ENCODE measurements around the gene C9. TPM values are rescaled to one million over a fixed set of nuclear protein-coding genes. Genes with fewer than 3 reads are reported as not detected.
A peak's percentile ranks its signal among the peaks of the same experiment; 100 is the strongest.
"Not testable (repeated sequence)": the region's sequence is repeated elsewhere in the genome, so short reads cannot be mapped to it uniquely, and the experiment has no call there.

Gene C9
- total RNA-seq, 1 donor from 2014 or later = not detected

DNA sequence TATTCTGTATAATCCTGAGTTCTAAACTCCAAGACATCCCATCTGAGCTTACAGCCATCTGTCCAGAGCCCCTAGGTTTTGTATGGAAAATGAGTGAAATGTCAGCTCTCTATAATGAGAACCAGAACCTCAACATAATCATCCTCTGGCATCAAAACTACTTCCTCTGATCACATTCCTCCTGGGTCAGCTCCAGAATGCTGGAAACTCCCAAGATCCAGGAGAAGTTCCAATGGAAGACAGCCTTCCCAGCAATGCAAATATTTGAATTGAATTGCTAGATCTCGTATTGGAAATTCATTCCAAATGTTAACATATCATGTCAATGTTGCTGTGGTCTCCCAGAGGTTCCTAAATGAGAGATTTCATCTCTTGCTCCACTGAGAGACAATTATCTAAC, 23.8 kb downstream of the C9 start:
- DNase-seq (no peak), ATAC-seq (no peak)
- intact Hi-C loops (cut with micrococcal nuclease) = no loop called here

DNA sequence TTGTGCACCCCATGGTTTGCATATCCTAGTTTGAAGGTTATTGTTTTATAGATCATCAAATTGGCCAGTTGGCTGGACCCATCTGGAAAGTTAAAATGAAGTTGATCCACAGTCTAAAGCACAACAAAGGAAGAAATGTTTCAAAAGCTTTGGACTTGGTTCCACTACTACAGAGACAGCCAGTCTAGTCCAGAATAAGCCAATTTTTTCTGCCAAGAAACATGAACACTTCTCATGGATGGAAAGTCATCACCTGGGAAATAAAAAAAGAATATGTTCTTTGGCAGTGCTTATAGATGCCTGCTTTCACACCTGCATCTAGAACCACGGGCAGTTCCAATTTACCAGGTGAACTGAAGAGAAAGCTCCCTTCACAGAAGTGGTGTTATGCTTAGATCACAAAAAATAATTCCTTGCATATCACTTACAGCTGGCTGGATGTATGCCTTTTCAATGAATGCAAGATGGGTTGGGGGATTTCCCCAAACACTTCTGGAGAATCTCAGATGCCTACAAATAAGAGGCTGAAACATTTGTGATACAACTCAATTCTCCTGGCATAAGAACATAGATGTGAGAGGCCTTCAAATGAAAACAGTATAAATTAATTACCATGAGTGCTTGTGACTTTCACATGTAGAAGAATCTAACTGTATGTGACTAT, 26.9 kb downstream of the C9 start:
- ATAC-seq = no peak
- no peak for DNase-seq
- intact Hi-C loops (cut with micrococcal nuclease) = no loop called here

DNA sequence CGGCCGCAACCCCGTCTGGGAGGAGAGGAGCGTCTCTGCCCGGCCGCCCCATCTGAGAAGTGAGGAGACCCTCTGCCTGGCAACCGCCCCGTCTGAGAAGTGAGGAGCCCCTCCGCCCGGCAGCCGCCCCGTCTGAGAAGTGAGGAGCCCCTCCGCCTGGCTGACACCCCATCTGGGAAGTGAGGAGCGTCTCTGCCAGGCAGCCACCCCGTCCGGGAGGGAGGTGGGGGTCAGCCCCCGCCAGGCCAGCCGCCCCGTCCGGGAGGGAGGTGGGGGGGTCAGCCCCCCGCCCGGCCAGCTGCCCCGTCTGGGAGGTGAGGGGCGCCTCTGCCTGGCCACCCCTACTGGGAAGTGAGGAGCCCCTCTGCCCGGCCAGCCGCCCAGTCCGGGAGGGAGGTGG, 30.0 kb downstream of the C9 start:
- DNase-seq; ATAC-seq; intact Hi-C loops (cut with micrococcal nuclease): not testable (repeated sequence)

DNA sequence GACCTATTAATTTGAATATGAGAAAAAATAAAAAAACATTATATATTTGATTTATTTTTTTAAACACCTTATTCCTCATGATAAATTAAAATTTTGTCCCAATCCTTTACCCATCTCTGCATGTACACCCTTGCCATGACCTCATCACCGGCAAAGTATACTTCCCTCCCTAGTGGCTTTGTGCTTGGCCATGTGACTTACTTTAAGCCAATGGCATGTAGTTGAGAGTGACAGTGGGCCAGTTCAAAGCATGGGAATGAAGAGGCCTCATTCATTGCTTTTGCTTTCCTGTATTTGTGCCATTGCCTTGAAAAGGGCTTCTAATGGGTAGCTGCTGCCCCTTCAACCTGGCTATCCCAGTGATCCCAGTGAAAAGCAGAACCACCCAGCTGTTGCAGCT, 31.2 kb downstream of the C9 start:
- intact Hi-C loops (cut with micrococcal nuclease) = no loop called here
- no peak for ATAC-seq
- no peak for DNase-seq

- DNase-seq (no peak), ATAC-seq (no peak)
- intact Hi-C loops (cut with micrococcal nuclease) = no loop called here
These were observed 32.4 kb downstream of the C9 start for GRCh38 chr5:39331861-39332381.

DNA sequence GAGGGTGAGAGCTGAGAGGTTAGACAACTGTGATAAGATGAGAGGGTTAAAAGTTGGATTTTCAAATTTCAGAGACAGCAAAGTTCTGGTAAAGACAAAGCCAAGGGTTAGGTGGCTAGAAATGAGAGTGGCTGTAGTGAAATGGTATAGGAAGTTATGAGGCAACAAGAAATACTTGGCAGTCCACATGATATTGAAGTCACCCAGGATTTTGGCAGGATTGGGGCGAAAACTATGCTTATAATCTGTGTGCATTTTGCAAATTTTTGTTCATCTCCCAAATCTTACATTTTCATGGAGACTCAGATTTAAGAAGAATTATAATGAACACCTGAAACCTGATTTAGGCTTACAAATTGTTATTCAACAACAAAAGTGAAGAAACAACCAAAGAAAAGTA, 35.6 kb downstream of the C9 start:
- DNase-seq (no peak), ATAC-seq (no peak)
- intact Hi-C loops (cut with micrococcal nuclease) = no loop called here

GRCh38 chr5:39323542-39323941, 40.8 kb downstream of the C9 start:
- DNase-seq (no peak), ATAC-seq (no peak)
- intact Hi-C loops (cut with micrococcal nuclease) = no loop called here

DNA sequence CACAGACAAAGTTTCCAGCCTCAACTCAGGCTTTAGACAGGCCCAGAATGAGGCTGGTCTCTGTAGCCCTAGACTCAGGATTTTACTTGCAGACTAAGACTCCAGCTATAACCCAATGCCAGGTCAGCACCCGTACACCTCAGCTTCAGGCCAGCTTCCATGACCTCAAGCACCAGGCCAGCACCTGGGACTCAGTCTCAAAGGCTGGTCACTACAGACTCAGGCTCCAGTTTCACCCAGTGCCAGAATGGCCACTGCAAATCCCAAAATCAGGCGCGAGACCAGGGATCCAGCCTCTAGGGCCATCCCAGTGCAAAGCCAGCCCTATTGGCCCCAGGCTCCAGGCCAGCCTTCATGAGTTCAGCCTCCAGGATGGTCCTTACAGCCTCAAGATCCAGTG, 44.9 kb downstream of the C9 start:
- intact Hi-C loops (cut with micrococcal nuclease) = no loop called here
- ATAC-seq (no peak), DNase-seq (no peak)

DNA sequence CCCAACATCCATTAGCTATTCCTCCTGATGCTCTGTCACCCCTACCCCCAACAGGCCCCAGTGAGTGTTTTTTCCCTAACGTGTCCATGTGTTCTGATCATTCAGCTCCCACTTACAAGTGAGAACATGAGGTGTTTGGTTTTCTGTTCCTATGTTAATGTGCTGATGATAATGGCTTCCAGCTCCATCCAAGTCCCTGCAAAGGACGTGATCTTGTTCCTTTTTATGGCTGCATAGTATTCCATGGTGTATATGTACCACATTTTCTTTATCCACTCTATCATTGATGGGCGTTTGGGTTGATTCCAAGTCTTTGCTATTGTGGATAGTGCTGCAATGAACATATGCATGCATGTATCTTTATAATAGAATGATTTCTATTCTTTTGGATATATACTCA, 47.8 kb downstream of the C9 start:
- ATAC-seq; DNase-seq; intact Hi-C loops (cut with micrococcal nuclease): not testable (repeated sequence)

DNA sequence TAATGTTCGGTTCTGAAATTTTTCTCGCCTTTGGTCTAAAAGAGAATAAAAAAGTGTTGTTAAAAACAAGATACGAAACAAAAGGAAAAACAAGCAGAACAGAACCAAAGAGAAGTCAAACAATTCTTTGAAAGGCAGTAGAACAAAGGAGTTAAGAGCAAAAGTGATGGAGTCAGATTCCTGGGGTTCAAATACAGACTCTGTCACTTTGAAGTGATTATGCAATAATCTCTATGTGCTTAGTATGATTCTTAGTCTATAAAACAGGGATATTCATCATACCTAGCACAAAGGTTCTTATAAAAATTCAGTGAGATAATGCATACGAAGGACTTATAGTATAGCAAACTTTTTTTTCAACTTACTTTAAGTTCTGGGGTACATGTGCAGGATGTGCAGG, 48.3 kb downstream of the C9 start:
- DNase-seq (no peak), ATAC-seq (no peak)
- intact Hi-C loops (cut with micrococcal nuclease) = no loop called here

GRCh38 chr5:39314591-39314990, 49.7 kb downstream of the C9 start:
- ATAC-seq (no peak), DNase-seq (no peak)
- intact Hi-C loops (cut with micrococcal nuclease) = no loop called here

DNA sequence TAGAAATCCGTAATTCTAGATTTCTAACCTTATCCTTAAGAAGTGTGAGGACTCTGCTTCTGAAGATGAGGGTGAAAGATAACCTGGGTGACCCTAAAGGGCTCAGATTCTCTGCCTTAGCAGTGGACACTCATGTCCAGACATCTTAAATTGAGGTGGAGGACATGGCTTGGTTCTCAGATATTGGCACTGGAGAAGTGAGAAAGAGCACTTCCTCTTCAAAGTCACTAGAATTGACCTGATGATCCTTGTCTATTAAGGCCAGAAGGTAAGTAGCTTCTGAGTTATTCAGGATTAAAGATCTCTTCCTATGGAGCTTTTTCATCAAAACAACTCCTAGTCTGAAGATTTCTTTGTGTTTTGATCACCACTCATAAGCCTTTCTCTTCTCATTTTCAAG, 54.8 kb downstream of the C9 start:
- DNase-seq (no peak), ATAC-seq (no peak)
- intact Hi-C loops (cut with micrococcal nuclease) = no loop called here

- intact Hi-C loops (cut with micrococcal nuclease) = no loop called here
- ATAC-seq (no peak), DNase-seq (no peak)
These were observed 61.8 kb downstream of the C9 start for GRCh38 chr5:39302472-39302871.

DNA sequence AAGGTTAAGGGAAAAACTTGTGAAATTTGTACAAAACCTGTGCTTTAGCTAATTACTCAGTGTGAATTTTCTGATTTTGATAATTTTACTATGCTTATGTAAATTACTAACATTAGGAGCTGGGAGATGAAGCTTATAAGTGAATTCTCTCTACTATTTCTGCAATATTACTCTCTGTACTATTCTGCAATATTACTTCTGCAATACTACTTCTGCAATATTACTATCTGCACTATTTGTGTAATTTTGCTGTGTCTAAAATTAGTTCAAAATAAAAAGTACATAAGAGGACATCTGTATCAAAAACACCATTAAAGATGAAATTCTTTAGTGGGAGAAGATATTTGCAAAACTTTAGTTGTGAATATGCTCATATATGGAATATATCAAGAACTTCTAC, 62.9 kb downstream of the C9 start:
- intact Hi-C loops (cut with micrococcal nuclease) = no loop called here
- DNase-seq (no peak), ATAC-seq (no peak)

DNA sequence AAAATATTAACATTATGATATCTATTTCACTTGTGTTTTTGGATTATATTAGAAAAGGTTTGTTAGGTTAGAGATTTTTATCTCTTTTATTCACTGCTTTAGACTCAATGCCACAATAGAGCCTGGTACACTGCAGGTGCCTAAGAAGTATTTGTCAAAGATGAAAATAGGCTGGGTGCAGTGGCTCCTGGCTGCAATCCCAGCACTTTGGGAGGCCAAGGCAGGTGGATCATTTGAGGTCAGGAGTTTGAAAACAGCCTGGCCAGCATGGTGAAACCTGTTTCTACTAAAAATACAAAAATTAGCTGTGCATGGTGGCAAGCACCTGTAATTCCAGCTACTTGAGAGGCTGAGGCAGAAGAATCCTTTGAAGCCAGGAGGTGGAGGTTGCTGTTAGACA, 64.3 kb downstream of the C9 start:
- DNase-seq = no peak
- intact Hi-C loops (cut with micrococcal nuclease) = no loop called here

DNA sequence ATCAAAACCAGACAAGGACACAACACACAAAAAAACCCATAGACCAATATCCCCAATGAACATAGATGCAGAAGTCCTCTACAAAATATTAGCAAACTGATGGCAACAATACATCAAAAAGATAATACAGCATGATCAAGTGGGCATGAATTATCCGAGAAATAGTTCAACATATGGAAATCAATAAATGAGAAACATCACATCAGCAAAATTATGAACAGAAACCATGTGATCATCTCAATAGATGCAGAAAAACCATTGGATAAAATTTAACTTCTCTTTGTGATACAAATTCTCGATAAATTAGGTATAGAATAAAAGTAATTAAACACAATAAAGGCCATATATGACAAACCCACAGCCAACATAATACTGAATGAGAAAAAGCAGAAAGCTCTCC, 69.6 kb downstream of the C9 start:
- intact Hi-C loops (cut with micrococcal nuclease) = no loop called here
- ATAC-seq (no peak), DNase-seq (no peak)

More for the DNA sequence above, 64.3 kb downstream of the C9 start:
- no peak for ATAC-seq

DNA sequence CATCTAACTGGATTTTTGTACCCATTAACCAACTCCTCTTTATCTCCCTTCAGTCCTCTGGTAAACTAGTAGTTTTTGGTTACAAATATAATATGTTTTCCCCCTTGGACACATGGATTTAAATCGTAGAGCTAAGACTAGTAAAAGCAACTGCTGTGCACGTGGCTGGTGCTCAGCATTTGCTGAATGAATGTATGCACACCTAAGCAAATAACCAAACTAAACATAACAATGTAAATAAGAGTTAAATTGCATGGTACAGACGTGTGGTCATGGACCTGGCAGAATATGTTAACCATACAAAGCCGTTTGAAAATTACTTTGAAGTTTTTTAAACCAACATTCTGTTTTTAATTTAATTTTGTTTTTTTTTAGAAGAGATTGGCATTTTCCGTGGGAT, 79.7 kb downstream of the C9 start:
- DNase-seq (no peak), ATAC-seq (no peak)
- intact Hi-C loops (cut with micrococcal nuclease) = no loop called here

DNA sequence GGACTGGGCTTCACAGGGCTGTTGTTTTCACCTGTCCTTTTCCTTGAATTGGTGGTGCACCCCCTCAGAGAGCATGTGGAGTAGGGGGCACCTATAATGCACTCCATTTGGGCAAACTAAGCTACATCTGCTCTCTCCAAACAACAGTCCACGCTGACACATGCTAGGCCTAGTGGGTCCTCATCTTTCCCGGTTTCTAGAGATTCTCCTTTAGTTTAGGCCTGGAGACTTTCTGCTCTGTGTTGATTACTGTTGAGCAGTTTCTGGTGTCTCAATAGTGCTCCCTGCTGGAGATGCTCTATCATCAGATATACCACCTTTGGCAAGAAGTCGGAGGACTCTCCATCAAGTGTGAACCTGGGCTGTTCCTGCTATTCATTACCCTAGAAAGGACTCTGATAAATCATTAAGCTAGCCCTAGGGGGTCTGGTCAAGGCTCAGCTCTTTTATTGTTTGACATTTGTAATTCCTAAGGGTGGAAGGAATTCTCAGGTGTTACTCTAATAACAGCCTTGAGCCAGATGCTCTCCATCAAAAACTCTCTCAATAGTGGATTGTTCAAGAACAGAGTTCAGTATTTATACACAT, 81.0 kb downstream of the C9 start:
- ATAC-seq (peak; percentile 75), DNase-seq (no peak)
- intact Hi-C loops (cut with micrococcal nuclease) = no loop called here

GRCh38 chr5:39282561-39282960, 81.7 kb downstream of the C9 start:
- ATAC-seq = no peak
- no peak for DNase-seq

DNA sequence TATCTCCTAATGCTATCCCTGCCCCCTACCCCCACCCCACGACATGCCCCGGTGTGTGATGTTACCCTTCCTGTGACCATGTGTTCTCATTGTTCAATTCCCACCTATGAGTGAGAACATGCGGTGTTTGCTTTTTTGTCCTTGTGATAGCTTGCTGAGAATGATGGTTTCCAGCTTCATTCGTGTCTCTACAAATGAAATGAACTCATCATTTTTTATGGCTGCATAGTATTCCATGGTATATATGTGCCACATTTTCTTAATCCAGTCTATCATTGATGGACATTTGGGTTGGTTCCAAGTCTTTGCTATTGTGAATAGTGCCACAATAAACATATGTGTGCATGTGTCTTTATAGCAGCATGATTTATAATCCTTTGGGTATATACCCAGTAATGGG, 88.4 kb downstream of the C9 start:
- DNase-seq; intact Hi-C loops (cut with micrococcal nuclease): not testable (repeated sequence)

More at GRCh38 chr5:39282561-39282960, 81.7 kb downstream of the C9 start:
- intact Hi-C loops (cut with micrococcal nuclease) = no loop called here

DNA sequence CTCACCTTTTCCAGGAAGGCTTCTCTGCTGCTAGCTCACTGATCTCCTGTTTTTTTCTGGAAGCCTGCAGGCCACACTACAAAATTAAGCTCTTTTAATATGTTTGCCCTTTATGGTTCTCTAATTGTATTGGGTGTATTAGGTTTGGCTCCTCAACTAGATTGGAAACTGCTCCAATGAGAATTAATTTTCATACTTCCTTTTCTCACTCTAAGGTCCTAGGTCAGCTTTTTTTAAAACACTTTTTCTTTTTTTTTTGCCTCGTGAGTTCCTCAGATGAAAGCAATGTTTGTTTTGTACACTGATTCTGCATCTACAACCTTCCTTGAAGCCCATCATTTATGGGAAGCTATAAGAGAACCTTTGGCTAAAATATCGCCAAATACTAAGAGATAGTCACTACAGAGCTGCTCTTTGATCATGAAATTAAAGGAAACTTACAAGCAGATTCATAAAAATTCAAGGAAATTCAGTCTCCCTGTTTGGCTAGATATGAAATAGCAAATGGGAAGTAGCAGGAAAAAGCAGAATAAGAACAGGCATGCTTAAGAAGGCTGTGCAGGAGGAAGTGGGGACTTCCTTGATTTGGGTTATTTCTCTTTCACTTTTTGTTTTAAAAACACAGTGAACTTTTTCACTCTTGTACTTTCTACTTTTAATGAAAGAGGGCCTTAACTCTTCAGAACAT, 89.8 kb downstream of the C9 start:
- ATAC-seq (peak; percentile 56), DNase-seq (no peak)
- intact Hi-C loops (cut with micrococcal nuclease) = no loop called here

More for the DNA sequence above, 88.4 kb downstream of the C9 start:
- not testable (repeated sequence) for ATAC-seq

Measured in left ventricle myocardium superior (tissue), 1 donor.